Left hindlimb (tissue), 1 donor: Measurements from ENCODE around the gene FUBP3.

Experiments
- DNase-seq: peaks from one replicate; pipeline ENCODE4 v3.0.0-alpha.2; 2018

FUBP3 gene

DNA sequence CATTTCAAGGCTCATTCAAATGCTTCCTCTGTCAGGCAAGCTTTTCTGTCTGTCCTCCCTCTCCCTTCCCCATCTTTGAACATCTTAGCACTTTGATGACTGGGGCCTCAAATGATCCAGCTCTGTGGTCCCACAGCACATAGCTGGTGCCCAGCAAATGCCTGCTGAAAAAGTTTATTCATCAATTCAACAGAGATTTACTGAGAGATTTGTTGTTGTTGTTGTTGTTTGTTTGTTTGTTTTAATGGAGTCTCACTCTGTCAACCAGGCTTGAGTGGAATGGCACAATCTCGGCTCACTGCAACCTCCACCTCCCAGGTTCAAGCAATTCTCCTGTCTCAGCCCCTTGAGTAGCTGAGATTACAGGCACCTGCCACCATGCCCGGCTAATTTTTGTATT, 108.2 kb downstream of the FUBP3 start:
- no peak for DNase-seq
